ENCODE measurements around the gene NINJ2.

DNA sequence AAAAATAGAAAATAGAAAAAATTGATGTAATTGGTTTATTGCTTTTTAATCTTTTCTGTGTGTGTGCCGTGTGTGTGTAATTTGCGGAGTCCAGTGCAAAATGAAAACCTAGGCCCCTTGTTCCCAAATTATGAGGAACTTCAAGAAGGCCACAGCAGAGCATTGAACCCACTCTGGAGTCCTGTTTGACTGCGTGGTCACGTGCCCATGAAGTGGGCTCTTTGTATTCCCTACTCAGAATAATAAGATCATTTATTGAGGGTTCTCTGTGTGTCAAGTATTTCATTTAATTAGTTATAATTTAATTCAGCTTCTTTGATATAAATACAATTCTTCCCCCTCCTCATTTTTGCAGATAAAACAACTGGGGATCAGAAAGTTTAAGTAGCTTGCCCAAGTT lies 12.3 kb upstream of the NINJ2 start:
- TF ChIP-seq GATA3 (IDR thresholded peaks at IDR 0.05; ENCODE audit: low read depth, low read length) (no peak), GATA2 (IDR thresholded peaks at IDR 0.05; ENCODE audit: low read depth, low read length) (no peak)

All from SH-SY5Y (cell line).